GM19099 (cell line): ENCODE results near the gene CYSTM1.

Experiments
- POLR2A ChIP-seq: IDR thresholded peaks from 3 replicates; pipeline ENCODE4 v1.6.1; 2011; ENCODE audit warnings: low read depth; ENCODE audit not compliant: insufficient read length; ENCODE audit errors: extremely low read depth

Gene CYSTM1

DNA sequence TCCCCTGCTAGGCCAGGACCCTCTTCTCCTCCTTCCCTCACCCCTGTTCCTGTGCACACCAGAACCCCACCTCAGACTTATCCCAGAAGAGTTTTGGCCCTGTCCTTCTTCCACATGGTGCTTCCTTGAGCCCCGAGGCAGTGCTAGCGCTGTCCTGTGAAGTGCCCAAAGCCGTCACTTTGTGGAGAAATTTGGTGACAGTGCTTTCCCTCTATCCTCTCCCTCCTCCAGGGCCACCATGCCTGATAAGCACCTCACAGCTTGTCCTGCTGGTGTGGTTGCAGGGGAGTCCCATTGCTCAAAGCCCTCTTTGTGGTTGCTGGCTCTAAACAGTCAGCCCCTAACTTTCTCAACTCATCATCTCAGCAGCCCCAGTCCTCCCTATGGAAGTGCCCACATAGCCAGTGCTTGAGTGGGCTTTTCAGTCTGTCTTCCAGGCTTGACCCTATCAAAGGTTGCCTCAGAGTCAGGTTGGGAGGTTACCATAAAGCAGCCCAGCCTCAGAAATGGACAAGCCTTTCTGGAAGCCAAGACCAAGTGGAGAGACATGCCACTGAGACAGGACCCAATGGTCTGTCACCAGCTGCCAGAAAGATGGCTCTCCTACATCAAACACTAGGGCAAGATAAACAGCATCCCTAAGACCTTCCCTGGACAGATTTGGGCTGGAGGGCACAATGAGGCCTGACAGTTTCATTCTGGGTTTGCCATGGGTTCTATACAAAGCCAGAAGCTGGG, 31.3 kb upstream of the CYSTM1 start:
- no peak for TF ChIP-seq POLR2A

- TF ChIP-seq POLR2A: no peak
Measured at GRCh38 chr5:140145256-140145655, 29.7 kb upstream of the CYSTM1 start.

- no peak for TF ChIP-seq POLR2A
Measured at GRCh38 chr5:140145818-140146522, 29.0 kb upstream of the CYSTM1 start.

DNA sequence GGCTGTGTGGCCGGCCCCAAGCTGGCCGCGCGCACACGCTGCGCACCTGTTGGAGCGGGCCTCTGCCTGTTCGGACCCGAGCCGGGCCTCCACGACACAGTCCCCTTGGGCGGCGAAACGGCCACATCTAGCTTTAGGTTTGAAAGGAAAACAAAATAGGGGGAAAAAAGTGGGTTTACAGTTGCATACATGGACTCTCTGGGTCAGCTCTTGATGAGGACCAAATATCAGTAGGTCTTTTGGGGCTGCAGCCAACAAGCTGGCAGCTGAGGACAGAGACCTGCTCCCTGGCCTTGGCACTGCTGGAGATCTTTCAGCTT, 28.5 kb upstream of the CYSTM1 start:
- TF ChIP-seq POLR2A: no peak

DNA sequence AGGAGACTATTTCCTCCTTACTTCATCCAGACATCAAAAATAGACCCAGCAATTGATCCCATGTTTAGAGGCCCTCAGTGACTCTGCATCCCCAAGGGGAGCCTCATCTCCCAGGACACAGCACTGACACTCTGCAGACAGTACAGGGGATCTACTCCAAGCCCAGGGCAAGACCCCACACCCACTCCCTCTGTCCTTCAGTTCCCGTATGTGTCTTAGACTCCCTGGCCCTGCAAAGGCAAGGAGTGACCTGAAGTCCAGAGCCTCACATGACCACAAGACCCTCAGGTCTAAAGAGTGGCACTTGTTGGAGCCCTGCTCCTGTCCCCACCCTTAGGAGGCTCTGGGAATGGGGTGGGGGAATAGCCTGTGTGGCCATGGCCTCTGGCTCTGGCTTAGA, 27.5 kb upstream of the CYSTM1 start:
- no peak for TF ChIP-seq POLR2A

DNA sequence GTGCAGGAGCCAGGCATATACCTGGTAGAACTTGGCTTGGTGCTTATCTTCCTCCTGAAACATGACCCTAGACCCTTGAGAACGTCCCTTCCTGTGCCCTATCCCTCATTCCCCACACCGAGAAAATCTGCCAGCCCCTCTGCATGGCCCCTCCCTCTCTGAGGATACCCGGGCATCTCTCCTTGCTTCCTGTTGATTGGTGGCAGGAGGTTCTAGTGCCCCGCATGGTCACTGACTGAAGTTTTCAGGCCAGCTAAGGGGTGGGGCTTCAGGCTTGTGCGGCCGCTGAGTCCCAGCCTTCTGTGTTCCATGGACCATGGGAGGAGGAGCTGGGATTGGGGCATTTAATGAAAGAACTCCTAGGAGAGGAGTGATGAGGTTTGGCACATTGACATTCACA, 26.5 kb upstream of the CYSTM1 start:
- TF ChIP-seq POLR2A: no peak

DNA sequence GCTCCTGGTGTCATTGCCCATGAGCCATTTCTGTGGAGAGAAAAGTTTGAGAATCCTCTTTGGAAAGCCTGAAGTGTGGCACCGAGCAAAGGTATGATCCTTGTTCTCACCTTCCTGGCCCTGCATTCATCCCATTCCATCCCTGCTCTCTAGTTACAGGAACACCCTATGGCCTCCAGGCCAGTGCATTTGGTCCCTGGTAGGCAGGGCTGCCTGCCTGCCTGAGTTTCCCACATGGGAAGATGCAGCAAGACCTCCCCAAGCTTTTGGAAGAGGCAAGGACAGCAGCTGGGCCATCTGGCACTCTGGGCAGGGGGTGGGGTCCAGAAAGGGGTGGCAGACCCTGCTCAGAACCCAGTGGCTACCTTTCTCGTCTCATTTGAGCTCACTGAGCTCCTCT, 24.8 kb upstream of the CYSTM1 start:
- TF ChIP-seq POLR2A: no peak

GRCh38 chr5:140151144-140152021, 23.6 kb upstream of the CYSTM1 start:
- no peak for TF ChIP-seq POLR2A

- TF ChIP-seq POLR2A: no peak
Measured at GRCh38 chr5:140152022-140152999, 22.7 kb upstream of the CYSTM1 start.

GRCh38 chr5:140153255-140153654, 21.7 kb upstream of the CYSTM1 start:
- TF ChIP-seq POLR2A: no peak

GRCh38 chr5:140153905-140154304, 21.1 kb upstream of the CYSTM1 start:
- TF ChIP-seq POLR2A: no peak

- TF ChIP-seq POLR2A: no peak
Measured at GRCh38 chr5:140157032-140157781, 17.8 kb upstream of the CYSTM1 start.

DNA sequence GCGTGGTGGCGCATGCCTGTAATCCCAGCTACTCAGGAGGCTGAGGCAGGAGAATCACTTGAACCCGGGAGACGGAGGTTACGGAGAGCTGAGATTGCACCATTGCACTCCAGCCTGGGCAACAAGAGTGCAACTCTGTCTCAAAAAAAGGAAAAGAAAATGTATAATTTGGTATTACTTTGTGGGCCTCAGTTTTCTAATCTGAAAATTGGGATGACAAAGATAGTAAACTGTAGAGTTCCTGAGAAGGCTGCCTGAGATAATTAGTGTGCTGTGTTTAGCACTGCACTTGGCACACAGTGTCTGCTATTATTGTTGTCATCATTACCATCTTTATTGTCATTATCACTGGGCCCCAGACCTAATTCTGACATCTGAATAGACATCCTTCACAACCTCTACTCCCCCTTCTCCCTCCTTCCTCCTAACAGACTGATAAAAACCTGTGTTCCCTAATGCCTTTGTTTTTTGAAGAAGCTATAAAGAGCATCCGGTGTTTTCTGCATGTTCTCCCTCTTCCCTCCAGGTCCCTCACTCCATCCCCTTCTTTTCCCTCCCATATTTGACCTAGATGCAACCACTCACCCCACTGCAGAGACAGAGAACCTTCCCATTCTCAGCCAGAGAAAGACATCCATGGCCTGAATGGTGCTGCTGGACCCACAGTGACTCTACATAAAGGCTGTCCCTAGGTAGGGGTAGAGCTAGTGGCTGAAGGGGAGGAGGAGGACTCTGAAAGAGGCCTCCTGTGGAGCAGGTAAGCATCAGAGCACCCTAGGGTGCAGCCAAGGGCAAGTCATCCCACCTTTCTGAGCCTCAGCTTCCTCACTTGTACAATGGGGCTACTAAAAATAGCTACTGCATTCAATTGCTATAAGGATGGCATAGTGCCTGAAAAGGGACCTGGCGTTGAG, 15.7 kb upstream of the CYSTM1 start:
- no peak for TF ChIP-seq POLR2A

GRCh38 chr5:140162275-140162674, 12.7 kb upstream of the CYSTM1 start:
- no peak for TF ChIP-seq POLR2A
